ENCODE results near the gene ALOX5. TPM values are rescaled to one million over a fixed set of nuclear protein-coding genes. Genes with fewer than 3 reads are reported as not detected.
A peak's percentile ranks its signal among the peaks of the same experiment; 100 is the strongest.

The ALOX5 gene
- total and polyA plus RNA-seq, 3 experiments from 2014 or later = 0.77 to 3.0 (median 0.93) TPM

DNA sequence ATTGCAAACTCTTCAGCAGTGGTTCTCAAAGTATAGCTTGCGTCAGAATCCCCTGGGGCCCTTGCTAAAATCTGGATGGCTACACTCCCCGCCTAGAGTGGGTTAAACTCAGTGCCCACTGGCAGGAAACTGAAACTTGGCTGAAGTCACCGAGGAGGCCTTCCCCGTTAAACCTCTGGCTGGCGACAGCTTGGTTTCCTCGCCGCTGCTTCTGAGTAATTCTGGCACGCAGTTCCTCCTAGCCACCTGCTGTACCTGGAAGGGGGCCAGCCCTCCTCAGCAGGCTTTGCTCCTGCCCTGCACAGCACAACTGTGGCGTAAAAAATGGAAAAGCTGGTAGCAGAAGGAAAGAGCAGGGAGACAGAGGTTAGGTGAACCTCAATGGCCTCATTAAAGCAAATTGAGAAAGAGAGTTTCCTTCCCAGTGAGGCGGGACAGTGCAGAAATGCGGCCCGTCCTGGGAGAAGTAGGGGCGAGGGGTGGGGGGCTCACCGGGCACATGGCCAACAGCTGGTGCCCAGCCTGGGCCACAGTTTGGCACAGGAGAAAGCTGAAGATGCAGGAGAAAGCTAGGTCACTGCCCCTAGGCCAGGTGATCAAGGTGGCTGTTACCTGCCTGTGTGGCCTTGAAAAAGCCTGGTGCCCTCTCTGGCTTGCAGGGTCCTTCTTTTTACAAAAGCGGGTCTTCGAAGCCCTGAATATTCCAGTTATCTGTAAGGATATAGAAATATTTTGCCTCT, 46.6 kb downstream of the ALOX5 start:
- peak overlapping the region; percentile 89 to 96 (median 91) for H3K4me3 Mint-ChIP-seq
- ChIA-PET POLR2A (interaction anchor here (0.6 kb wide), 1 partner anchor 1986 kb away, joined by 4 read pairs; no protein-coding TSS in a partner anchor), CTCF (interaction anchor here (1.0 kb wide), 1 partner anchor 44 kb away, joined by 3 read pairs; no protein-coding TSS in a partner anchor)
- DNase-seq = peak; percentile 20 to 69 (median 50)
- Histone ChIP-seq H3K36me3 (ENCODE audit: insufficient read depth, low read length) (no peaks in the 10 kb centered on the region), H3K4me1 (ENCODE audit: insufficient read depth, low read length) (peaks cover 57% of the 10 kb centered on the region), H3K27ac (ENCODE audit: low read depth, low read length) (peak overlapping the region; percentile 39), H3K4me3 (ENCODE audit: low read length) (peak overlapping the region; percentile 1), H3K9me3 (ENCODE audit: low read length) (no peaks in the 10 kb centered on the region), H3K27me3 (ENCODE audit: insufficient read depth, low read length, poor library complexity, severe bottlenecking) (no peaks in the 10 kb centered on the region)
- peaks cover 2 to 5% of the 10 kb centered on the region in 2 donors for H3K27me3 Mint-ChIP-seq
- peaks cover 50 to 82% (median 52%) of the 10 kb centered on the region in 3 donors for H3K4me1 Mint-ChIP-seq
- H3K27ac Mint-ChIP-seq = peak overlapping the region; percentile 92 to 99 (median 96)
- H3K9me3 Mint-ChIP-seq = no peaks in the 10 kb centered on the region
- no peaks in the 10 kb centered on the region for H3K36me3 Mint-ChIP-seq

DNA sequence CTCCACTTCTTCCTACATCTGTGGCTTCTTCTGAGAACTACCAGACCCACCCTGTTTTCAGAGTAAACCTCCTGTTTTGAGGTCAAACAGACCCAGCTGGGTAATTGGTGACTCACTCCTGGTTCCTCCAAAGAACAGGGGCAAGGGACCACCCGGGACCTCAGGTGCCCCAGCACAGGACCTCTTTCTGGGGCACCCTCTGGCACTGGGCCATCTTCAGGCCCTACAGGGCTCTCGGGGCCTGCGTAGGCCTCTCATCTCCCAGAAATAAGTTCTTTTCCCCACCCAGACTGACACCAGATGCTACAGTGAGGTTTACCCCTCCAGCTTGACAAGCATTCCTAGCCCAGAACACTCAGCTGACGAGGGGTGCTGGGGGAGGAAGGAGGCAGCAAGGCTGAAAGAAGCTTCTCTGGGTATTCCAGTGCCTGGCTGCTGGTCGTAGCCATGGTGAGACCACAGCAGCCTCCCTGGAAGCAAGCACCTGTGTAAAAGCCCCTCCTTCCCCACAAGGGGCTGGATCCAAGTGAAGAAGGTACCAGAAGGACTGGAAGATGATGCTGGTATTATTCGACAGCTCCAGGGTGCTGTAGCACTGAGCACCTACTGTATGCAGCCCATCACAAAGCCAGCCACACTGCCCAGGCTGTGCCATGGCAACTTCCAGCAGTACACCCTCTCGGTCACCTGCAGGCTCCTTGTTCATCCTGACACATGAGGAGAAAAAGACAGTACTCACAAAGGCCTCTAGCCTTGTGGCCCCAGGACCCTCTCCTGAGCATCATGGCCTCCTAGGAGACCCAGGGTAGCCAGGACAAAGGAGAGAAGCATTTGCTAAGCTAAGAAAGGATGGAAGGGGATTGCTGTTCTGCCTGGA, 47.4 kb downstream of the ALOX5 start:
- POLR2A ChIA-PET = no interaction called here
- peak overlapping the region; percentile 39 for H3K27ac ChIP-seq (ENCODE audit: low read depth, low read length)
- H3K4me1 ChIP-seq (ENCODE audit: insufficient read depth, low read length) = peaks cover 61% of the 10 kb centered on the region
- Mint-ChIP-seq H3K36me3 (no peaks in the 10 kb centered on the region), H3K27ac (peak overlapping the region; percentile 90 to 99 (median 94)), H3K4me3 (peak overlapping the region; percentile 46 to 96 (median 91)), H3K9me3 (no peaks in the 10 kb centered on the region), H3K4me1 (peaks cover 58 to 90% (median 58%) of the 10 kb centered on the region in 3 donors), H3K27me3 (peaks cover 2 to 5% of the 10 kb centered on the region in 2 donors)
- H3K9me3 ChIP-seq (ENCODE audit: low read length) = no peaks in the 10 kb centered on the region
- no peaks in the 10 kb centered on the region for H3K36me3 ChIP-seq (ENCODE audit: insufficient read depth, low read length)
- H3K4me3 ChIP-seq (ENCODE audit: low read length) = peak overlapping the region; percentile 21
- DNase-seq = peak in 2 of 5 donors; percentile 11 to 38
- CTCF ChIA-PET = interaction anchor here (0.8 to 1.0 kb wide), 2 partner anchors 43 to 171 kb away, joined by 3 read pairs; no protein-coding TSS in a partner anchor
- H3K27me3 ChIP-seq (ENCODE audit: insufficient read depth, low read length, poor library complexity, severe bottlenecking) = no peaks in the 10 kb centered on the region

DNA sequence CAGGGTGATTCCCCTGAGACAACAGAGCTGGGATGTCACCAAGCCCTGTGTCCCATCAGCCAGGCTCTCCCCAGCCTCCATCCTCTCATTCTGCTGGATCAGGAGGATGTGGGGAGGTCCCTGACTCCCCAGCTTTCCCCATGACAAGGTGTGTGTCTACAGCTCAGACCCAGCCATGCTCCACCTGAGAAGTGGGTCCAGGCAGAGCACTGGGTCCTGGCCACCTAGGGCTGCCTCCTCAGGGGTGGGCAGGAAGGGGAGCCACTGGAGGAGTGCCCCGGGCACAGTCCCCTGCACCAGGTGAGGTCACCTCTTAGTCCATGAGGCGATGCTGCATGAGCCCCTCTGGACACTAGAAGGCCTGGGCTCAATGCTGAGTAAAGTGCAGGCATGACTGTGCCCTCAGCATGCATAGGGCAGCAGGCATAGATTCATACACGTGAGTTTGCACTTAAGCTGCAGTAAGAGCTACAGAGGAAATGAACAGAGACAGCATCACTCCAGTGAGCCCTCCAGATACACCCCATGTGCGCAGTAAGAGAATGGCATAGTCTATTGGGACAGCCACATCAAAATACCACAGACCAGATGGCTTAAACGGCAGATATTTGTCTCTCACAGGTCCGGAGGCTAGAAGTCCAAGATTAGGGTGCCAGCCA, 48.3 kb downstream of the ALOX5 start:
- no peaks in the 10 kb centered on the region for H3K27me3 ChIP-seq (ENCODE audit: insufficient read depth, low read length, poor library complexity, severe bottlenecking)
- CTCF ChIA-PET = interaction anchor here (0.8 kb wide), 1 partner anchor 172 kb away, joined by 3 read pairs; no protein-coding TSS in a partner anchor
- H3K9me3 ChIP-seq (ENCODE audit: low read length) = no peaks in the 10 kb centered on the region
- POLR2A ChIA-PET = no interaction called here
- H3K4me3 ChIP-seq (ENCODE audit: low read length) = peak overlapping the region; percentile 21
- Mint-ChIP-seq H3K36me3 (no peaks in the 10 kb centered on the region), H3K4me1 (peaks cover 59 to 93% (median 61%) of the 10 kb centered on the region in 3 donors), H3K27ac (peak overlapping the region; percentile 47 to 99 (median 91)), H3K4me3 (peak overlapping the region in 3 of 7 donors; percentile 25 to 94 (median 33)), H3K9me3 (no peaks in the 10 kb centered on the region), H3K27me3 (peaks cover 2 to 5% of the 10 kb centered on the region in 2 donors)
- DNase-seq = peak in 1 of 5 donors; percentile 17
- H3K27ac ChIP-seq (ENCODE audit: low read depth, low read length) = peak overlapping the region; percentile 39
- peaks cover 59% of the 10 kb centered on the region for H3K4me1 ChIP-seq (ENCODE audit: insufficient read depth, low read length)
- no peaks in the 10 kb centered on the region for H3K36me3 ChIP-seq (ENCODE audit: insufficient read depth, low read length)

DNA sequence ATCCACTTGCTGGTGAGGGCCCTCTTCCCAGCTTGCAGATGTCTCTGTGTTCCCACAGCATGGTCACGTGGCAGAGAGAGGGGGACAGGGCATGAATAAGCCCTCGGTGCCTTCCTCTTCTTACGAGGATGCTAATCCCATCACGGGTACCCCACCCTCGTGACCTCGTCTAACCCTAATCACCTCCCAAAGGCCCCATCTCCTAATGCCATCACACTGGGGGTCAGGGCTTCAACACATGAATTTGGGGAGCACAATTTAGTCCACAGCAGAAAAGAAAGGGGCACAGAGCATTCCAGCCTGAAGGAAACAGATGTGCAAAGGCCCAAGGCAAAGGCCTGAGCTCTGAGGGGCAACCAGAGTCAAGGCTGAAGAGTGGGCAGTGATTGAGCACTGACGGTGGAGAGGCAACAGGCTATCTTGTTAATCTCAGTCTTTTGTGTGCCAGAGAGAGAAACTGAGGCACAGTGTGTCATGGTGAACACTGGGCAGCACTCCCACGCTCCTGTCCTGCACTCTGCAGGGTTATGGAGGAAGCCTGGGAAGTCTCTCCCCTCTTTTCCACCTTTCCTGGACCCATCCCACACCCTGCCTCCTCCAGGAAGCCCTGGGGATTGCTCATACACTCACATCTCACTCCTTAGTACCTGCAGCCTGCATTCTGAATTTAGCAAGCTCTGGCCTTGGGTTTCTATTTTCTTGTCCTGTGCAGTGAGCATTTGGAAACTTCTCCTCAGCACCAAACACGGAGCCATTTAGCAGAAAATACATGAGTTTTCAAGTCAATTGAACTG, 49.0 kb downstream of the ALOX5 start:
- ChIA-PET POLR2A (no interaction called here), CTCF (no interaction called here)
- DNase-seq = no peak
- H3K4me1 Mint-ChIP-seq = peaks cover 53 to 86% (median 55%) of the 10 kb centered on the region in 3 donors
- no peaks in the 10 kb centered on the region for H3K27me3 ChIP-seq (ENCODE audit: insufficient read depth, low read length, poor library complexity, severe bottlenecking)
- H3K4me3 ChIP-seq (ENCODE audit: low read length) = no peak overlapping the region
- H3K27ac Mint-ChIP-seq = peak overlapping the region in 6 of 8 donors; percentile 35 to 99 (median 89)
- H3K4me1 ChIP-seq (ENCODE audit: insufficient read depth, low read length) = peaks cover 52% of the 10 kb centered on the region
- no peak overlapping the region for H3K4me3 Mint-ChIP-seq
- H3K9me3 Mint-ChIP-seq = no peaks in the 10 kb centered on the region
- no peaks in the 10 kb centered on the region for H3K9me3 ChIP-seq (ENCODE audit: low read length)
- no peaks in the 10 kb centered on the region for H3K36me3 ChIP-seq (ENCODE audit: insufficient read depth, low read length)
- peaks cover 2 to 5% of the 10 kb centered on the region in 2 donors for H3K27me3 Mint-ChIP-seq
- H3K36me3 Mint-ChIP-seq = no peaks in the 10 kb centered on the region
- no peak overlapping the region for H3K27ac ChIP-seq (ENCODE audit: low read depth, low read length)

DNA sequence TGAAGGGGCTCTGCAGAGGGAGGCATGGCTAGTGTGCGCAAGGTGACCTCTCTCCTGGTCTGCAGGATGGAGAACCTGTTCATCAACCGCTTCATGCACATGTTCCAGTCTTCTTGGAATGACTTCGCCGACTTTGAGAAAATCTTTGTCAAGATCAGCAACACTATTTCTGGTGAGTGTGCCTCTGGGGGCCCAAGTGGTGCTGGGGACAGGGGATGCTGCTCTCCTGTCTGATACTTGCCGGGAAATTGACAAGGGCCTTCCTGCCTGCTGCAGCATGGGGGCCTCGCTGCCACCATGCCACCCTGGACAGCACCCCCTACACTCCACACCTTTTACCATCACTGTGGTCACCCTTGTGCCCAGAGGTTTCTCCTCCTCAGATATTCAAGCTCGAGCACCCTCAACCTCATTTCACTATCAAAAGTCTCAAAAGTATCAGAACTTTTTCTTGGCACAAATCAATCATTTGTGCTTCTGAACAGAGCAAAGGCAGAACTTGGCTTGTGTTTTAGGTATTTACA, 50.0 kb downstream of the ALOX5 start:
- no peak overlapping the region for H3K4me3 ChIP-seq (ENCODE audit: low read length)
- CTCF ChIA-PET = no interaction called here
- no peaks in the 10 kb centered on the region for H3K27me3 ChIP-seq (ENCODE audit: insufficient read depth, low read length, poor library complexity, severe bottlenecking)
- POLR2A ChIA-PET = no interaction called here
- Mint-ChIP-seq H3K4me1 (peaks cover 46 to 78% (median 48%) of the 10 kb centered on the region in 3 donors), H3K9me3 (no peaks in the 10 kb centered on the region), H3K36me3 (no peaks in the 10 kb centered on the region), H3K27me3 (peaks cover 0 to 2% of the 10 kb centered on the region in 2 donors), H3K27ac (peak overlapping the region in 6 of 8 donors; percentile 32 to 57 (median 48)), H3K4me3 (no peak overlapping the region)
- H3K9me3 ChIP-seq (ENCODE audit: low read length) = no peaks in the 10 kb centered on the region
- H3K4me1 ChIP-seq (ENCODE audit: insufficient read depth, low read length) = peaks cover 46% of the 10 kb centered on the region
- H3K27ac ChIP-seq (ENCODE audit: low read depth, low read length) = no peak overlapping the region
- no peaks in the 10 kb centered on the region for H3K36me3 ChIP-seq (ENCODE audit: insufficient read depth, low read length)
- DNase-seq = no peak

DNA sequence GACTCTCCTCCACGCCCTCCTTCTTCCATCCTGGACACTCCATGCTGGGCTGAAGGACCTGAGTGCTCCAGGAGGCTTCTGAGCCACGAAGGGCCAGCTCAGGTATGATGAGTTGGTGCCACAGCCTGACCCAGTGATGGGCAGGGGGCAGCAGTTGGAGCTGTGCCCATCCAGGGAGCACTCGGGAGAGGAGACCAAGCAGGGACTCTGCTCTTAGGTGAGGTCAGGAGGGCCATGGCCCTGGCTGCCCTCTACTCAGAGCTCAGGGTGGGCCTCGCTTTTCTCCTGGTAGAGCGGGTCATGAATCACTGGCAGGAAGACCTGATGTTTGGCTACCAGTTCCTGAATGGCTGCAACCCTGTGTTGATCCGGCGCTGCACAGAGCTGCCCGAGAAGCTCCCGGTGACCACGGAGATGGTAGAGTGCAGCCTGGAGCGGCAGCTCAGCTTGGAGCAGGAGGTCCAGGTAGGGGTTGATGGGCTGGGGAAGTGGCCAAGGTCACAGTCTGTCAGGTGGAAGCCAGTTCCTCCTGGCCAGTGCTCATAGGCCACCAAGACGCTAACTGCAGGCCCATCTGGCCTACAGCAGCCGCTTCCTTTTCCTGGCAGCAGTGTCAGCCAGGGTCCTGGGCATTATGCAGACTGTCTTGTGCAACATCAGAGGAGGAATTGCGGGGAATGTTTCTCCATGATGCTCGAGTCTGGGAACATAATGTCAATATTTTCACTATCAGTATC, 50.8 kb downstream of the ALOX5 start:
- Histone ChIP-seq H3K4me3 (ENCODE audit: low read length) (no peak overlapping the region), H3K9me3 (ENCODE audit: low read length) (no peaks in the 10 kb centered on the region), H3K27me3 (ENCODE audit: insufficient read depth, low read length, poor library complexity, severe bottlenecking) (no peaks in the 10 kb centered on the region), H3K27ac (ENCODE audit: low read depth, low read length) (no peak overlapping the region), H3K4me1 (ENCODE audit: insufficient read depth, low read length) (peaks cover 44% of the 10 kb centered on the region), H3K36me3 (ENCODE audit: insufficient read depth, low read length) (no peaks in the 10 kb centered on the region)
- DNase-seq = no peak
- Mint-ChIP-seq H3K9me3 (no peaks in the 10 kb centered on the region), H3K27me3 (peaks cover 0 to 2% of the 10 kb centered on the region in 2 donors), H3K4me1 (peaks cover 39 to 70% (median 40%) of the 10 kb centered on the region in 3 donors), H3K36me3 (no peaks in the 10 kb centered on the region), H3K27ac (peak overlapping the region in 1 of 8 donors; percentile 38), H3K4me3 (no peak overlapping the region)
- POLR2A ChIA-PET = no interaction called here
- CTCF ChIA-PET = no interaction called here
